Suprapubic skin (tissue), 4 donors: Measurements from ENCODE around the gene ELMO1. TPM values are rescaled to one million over a fixed set of nuclear protein-coding genes. Genes with fewer than 3 reads are reported as not detected.

Source experiments
- DNase-seq, 2 donors: peaks; one replicate each; pipeline ENCODE4 v3.0.0-alpha.2; 2019; ENCODE audit warnings: low spot score in 2 of 2
- H3K27ac ChIP-seq: fragments of 200-600 bp; sonication (generic); one replicate; pipeline ENCODE4 v1.5.1; 2019
- H3K27me3 ChIP-seq: fragments of 200-600 bp; sonication (generic); one replicate; pipeline ENCODE4 v1.5.1; 2019
- H3K36me3 ChIP-seq: fragments of 200-600 bp; sonication (generic); one replicate; pipeline ENCODE4 v1.5.1; 2019
- H3K4me1 ChIP-seq: fragments of 200-600 bp; sonication (generic); one replicate; pipeline ENCODE4 v1.5.1; 2019
- H3K4me3 ChIP-seq: fragments of 200-600 bp; sonication (generic); one replicate; pipeline ENCODE4 v1.5.1; 2019; ENCODE audit warnings: mild to moderate bottlenecking
- H3K9me3 ChIP-seq: fragments of 200-600 bp; sonication (generic); one replicate; pipeline ENCODE4 v1.5.1; 2019
- EP300 ChIP-seq: sonication (generic); formaldehyde crosslinking; IDR thresholded peaks from one replicate; pipeline ENCODE4 v1.6.1; 2017; ENCODE audit warnings: antibody characterized with exemption
- POLR2A ChIP-seq, 2 donors: fragments of 450-650 bp; IDR thresholded peaks; one replicate each; pipeline ENCODE4 v1.6.1; 2017; ENCODE audit warnings: antibody characterized with exemption in 2 of 2, mild to moderate bottlenecking in 2 of 2, moderate library complexity in 2 of 2
- POLR2AphosphoS5 ChIP-seq, 3 donors: sonication (generic); formaldehyde crosslinking; IDR thresholded peaks; one replicate each; pipeline ENCODE4 v1.6.1; 2017; ENCODE audit warnings: antibody characterized with exemption in 3 of 3
- WGBS: methylation state at CpG from one replicate; pipeline ENCODE4 v1.1.5; 2018; 5-methylcytosine and 5-hydroxymethylcytosine counted together
- total RNA-seq, 4 donors: library from RNA; depleted of rRNA; stranded (reverse); fragments of >200 nt; gene quantifications; one replicate each; pipeline ENCODE4 v1.1.0, GENCODE V29; 2016
- TF ChIP-seq, protein P1 (sequence below), 2 donors: fragments of 200-600 bp in 1 of 2; fragments of 450-650 bp in 1 of 2; sonication (generic) in 1 of 2; IDR thresholded peaks; one replicate each; pipeline ENCODE4 v1.5.1; 2016 to 2019; ENCODE audit warnings: antibody characterized with exemption in 2 of 2, mild to moderate bottlenecking in 1 of 2, moderate library complexity in 1 of 2

The ELMO1 gene
- total RNA-seq, 4 donors from 2014 or later = 9.8 to 49.6 (median 22.2) TPM

DNA sequence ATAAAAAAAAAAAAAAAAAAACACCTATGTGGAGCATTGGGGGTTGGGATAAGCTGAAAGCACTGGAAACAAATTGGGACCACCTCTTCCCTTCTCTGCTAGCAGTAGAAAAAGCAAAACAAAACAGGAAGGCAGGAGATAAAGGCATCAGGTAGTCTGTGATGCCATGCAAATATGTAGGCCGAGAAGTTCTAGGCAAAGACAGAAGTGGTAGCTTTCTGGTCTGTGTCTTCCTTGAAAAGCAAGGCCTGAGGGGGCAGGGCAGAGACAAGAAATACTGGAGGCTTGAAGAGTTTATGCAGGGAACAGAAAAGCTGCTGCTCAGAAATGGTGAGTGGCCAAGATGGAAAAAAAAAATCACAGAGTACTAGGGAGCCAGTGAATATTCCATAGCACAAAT lies 111.1 kb downstream of the ELMO1 start:
- Histone ChIP-seq H3K27ac (no peak overlapping the region), H3K9me3 (no peaks in the 10 kb centered on the region), H3K27me3 (no peaks in the 10 kb centered on the region), H3K4me1 (no peaks in the 10 kb centered on the region), H3K36me3 (no peaks in the 10 kb centered on the region), H3K4me3 (no peak overlapping the region)
- 83% methylated on average over 1 of the region's 1 CpG for WGBS
- no peak for DNase-seq
- no peak for TF ChIP-seq EP300
- TF ChIP-seq POLR2AphosphoS5 (IDR thresholded peaks at IDR 0.05) = no peak
- no peak for TF ChIP-seq POLR2A (IDR thresholded peaks at IDR 0.05)
- TF ChIP-seq, protein P1, sequence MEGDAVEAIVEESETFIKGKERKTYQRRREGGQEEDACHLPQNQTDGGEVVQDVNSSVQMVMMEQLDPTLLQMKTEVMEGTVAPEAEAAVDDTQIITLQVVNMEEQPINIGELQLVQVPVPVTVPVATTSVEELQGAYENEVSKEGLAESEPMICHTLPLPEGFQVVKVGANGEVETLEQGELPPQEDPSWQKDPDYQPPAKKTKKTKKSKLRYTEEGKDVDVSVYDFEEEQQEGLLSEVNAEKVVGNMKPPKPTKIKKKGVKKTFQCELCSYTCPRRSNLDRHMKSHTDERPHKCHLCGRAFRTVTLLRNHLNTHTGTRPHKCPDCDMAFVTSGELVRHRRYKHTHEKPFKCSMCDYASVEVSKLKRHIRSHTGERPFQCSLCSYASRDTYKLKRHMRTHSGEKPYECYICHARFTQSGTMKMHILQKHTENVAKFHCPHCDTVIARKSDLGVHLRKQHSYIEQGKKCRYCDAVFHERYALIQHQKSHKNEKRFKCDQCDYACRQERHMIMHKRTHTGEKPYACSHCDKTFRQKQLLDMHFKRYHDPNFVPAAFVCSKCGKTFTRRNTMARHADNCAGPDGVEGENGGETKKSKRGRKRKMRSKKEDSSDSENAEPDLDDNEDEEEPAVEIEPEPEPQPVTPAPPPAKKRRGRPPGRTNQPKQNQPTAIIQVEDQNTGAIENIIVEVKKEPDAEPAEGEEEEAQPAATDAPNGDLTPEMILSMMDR (IDR thresholded peaks at IDR 0.05) = no peak

DNA sequence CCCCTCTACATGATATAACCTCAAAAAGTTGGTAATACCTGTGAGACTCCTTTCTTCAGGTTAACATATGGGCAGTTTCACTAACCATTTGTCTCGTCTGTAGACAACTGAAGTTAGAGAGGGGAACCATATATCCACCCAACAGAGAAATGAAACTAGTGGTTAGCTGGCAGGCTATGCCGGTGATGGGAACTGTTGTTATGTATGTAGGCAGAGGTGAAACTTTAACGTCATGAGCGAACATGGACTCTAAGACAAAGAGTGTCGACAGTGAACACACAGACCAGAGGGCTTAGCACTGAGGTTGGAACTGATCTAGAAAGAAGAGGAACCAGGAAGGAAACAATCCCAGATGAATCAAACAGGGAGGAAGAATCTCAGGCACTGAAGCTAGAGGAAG lies 112.4 kb downstream of the ELMO1 start:
- H3K27me3 ChIP-seq = no peaks in the 10 kb centered on the region
- no peaks in the 10 kb centered on the region for H3K9me3 ChIP-seq
- H3K36me3 ChIP-seq = no peaks in the 10 kb centered on the region
- H3K4me1 ChIP-seq = no peaks in the 10 kb centered on the region
- no peak overlapping the region for H3K4me3 ChIP-seq
- WGBS = 85% methylated on average over 5 of the region's 5 CpGs
- DNase-seq = no peak
- H3K27ac ChIP-seq = no peak overlapping the region
- no peak for TF ChIP-seq POLR2AphosphoS5 (IDR thresholded peaks at IDR 0.05)
- TF ChIP-seq EP300 = no peak
- TF ChIP-seq, protein P1 (IDR thresholded peaks at IDR 0.05) = no peak
- TF ChIP-seq POLR2A (IDR thresholded peaks at IDR 0.05) = no peak

DNA sequence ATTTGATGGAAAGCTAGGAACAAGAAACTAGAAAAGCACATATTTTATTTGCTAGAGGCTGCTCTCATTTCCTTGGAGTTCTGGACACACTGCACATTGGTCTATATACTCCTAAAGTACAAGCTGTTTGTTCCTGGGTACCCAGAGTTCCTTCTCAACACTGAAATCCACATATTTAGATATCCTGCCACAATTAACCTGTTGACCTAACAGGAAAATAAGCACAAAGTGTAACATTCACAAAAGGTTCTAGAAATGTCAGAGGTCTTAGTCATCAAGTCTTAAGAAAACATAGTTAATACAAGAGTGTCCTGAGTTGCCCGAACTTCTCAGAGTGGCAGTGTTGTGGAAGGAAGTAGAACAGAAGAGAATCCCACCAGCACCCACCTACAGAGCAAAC lies 115.6 kb downstream of the ELMO1 start:
- no peaks in the 10 kb centered on the region for H3K4me1 ChIP-seq
- H3K4me3 ChIP-seq = no peak overlapping the region
- no peak for DNase-seq
- H3K9me3 ChIP-seq = no peaks in the 10 kb centered on the region
- H3K27me3 ChIP-seq = no peaks in the 10 kb centered on the region
- H3K27ac ChIP-seq = no peak overlapping the region
- TF ChIP-seq, protein P1 (IDR thresholded peaks at IDR 0.05) = no peak
- TF ChIP-seq EP300 (no peak), POLR2AphosphoS5 (IDR thresholded peaks at IDR 0.05) (no peak), POLR2A (IDR thresholded peaks at IDR 0.05) (no peak)
- WGBS = 88% methylated on average over 1 of the region's 1 CpG
- no peaks in the 10 kb centered on the region for H3K36me3 ChIP-seq

DNA sequence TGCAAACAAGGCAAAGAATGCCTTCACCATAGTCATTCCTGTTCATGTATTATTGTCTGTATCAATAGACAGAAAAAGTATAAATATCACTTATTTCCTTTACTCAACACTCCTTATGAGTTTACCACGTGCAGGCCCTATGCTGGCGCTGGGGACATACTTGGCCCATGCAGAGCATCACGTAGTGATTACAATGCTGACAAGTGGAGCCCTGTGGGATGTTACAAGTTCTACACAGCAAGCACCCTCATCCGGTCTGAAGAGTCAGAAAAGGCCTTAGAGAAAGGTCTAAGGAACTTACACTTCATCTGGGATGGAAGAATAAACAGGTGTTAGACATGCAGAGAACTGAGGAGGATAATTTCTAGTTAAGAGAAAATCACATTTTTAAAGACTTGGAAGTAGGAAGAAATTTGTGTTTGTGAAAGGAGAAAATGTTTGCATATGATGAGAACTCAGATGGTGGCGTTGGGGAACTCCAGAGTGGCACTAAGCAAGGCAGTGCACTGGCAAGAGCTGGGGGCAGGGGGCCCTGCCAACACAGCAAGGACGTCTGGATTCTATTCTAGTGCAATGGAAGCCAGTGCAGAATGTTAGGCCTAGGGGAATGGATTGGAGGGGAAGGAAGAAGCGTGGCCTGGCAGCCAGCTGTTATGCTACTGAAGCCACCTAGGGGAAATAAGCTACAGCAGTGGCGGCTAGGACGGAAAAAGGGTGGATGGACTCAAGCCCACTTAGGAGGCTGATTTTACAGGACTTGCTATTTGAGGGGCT lies 116.2 kb downstream of the ELMO1 start:
- Histone ChIP-seq H3K27ac (no peak overlapping the region), H3K4me3 (no peak overlapping the region), H3K27me3 (no peaks in the 10 kb centered on the region), H3K4me1 (no peaks in the 10 kb centered on the region), H3K9me3 (no peaks in the 10 kb centered on the region), H3K36me3 (no peaks in the 10 kb centered on the region)
- TF ChIP-seq, protein P1 (IDR thresholded peaks at IDR 0.05) = no peak
- no peak for TF ChIP-seq POLR2A (IDR thresholded peaks at IDR 0.05)
- no peak for TF ChIP-seq POLR2AphosphoS5 (IDR thresholded peaks at IDR 0.05)
- TF ChIP-seq EP300 = no peak
- DNase-seq = no peak
- 80% methylated on average over 9 of the region's 9 CpGs for WGBS

DNA sequence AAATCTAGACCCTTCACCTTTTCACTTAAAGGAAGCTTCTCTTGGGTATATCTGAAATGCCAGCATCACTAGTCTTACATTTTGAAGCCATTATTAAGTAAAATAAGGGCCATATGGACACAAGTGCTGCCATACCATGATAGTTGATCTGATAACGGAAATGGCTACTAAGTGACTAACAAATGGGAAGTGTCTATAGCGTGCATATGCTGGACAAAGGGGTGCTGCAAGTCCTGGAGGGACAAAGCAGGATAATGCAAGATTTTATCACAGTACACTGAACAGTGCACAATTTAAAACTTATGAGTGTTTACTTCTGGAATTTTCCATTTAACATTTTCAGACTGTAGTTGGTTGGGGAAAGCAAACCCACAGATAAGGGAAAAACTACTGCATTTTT lies 117.9 kb downstream of the ELMO1 start:
- no peak for DNase-seq
- Histone ChIP-seq H3K36me3 (no peaks in the 10 kb centered on the region), H3K27ac (no peak overlapping the region), H3K4me3 (no peak overlapping the region), H3K27me3 (no peaks in the 10 kb centered on the region), H3K4me1 (no peaks in the 10 kb centered on the region), H3K9me3 (no peaks in the 10 kb centered on the region)
- no peak for TF ChIP-seq POLR2A (IDR thresholded peaks at IDR 0.05)
- TF ChIP-seq POLR2AphosphoS5 (IDR thresholded peaks at IDR 0.05) = no peak
- TF ChIP-seq, protein P1 (IDR thresholded peaks at IDR 0.05) = no peak
- TF ChIP-seq EP300 = no peak
- WGBS = 46% methylated on average over 2 of the region's 2 CpGs
